RKO (cell line): Measurements from ENCODE around the gene MMP2.

Experiments
- DNase-seq: peaks from one replicate; pipeline ENCODE4 v3.0.0-alpha.2; 2016; ENCODE audit warnings: low spot score

Gene MMP2

GRCh38 chr16:55515111-55515510 lies 36.1 kb downstream of the MMP2 start:
- no peak for DNase-seq

- no peak for DNase-seq
These were observed 42.8 kb downstream of the MMP2 start for GRCh38 chr16:55521792-55522191.

GRCh38 chr16:55526441-55526840 lies 47.4 kb downstream of the MMP2 start:
- no peak for DNase-seq

GRCh38 chr16:55527885-55528284 lies 48.9 kb downstream of the MMP2 start:
- no peak for DNase-seq

- no peak for DNase-seq
These were observed 50.0 kb downstream of the MMP2 start for GRCh38 chr16:55529018-55529417.

- DNase-seq, result no peak
These were observed 51.4 kb downstream of the MMP2 start for GRCh38 chr16:55530316-55530856.

GRCh38 chr16:55532227-55532626 lies 53.2 kb downstream of the MMP2 start:
- DNase-seq, result no peak

- DNase-seq, result no peak
These were observed 55.8 kb downstream of the MMP2 start for GRCh38 chr16:55534756-55535155.

- DNase-seq, result no peak
These were observed 60.1 kb downstream of the MMP2 start for GRCh38 chr16:55539049-55539448.

- no peak for DNase-seq
These were observed 60.5 kb downstream of the MMP2 start for GRCh38 chr16:55539488-55539887.

- no peak for DNase-seq
These were observed 61.2 kb downstream of the MMP2 start for GRCh38 chr16:55540221-55540620.

GRCh38 chr16:55542459-55543082 lies 63.6 kb downstream of the MMP2 start:
- DNase-seq, result peak; percentile 63

- DNase-seq, result peak; percentile 39
These were observed 64.5 kb downstream of the MMP2 start for GRCh38 chr16:55543472-55543871.

- peak; percentile 16 for DNase-seq
These were observed 73.6 kb downstream of the MMP2 start for GRCh38 chr16:55552621-55553020.

GRCh38 chr16:55555436-55555835 lies 76.4 kb downstream of the MMP2 start:
- no peak for DNase-seq
